K562 (cell line): ENCODE measurements around the gene GLMP. TPM values are rescaled to one million over a fixed set of nuclear protein-coding genes. Genes with fewer than 3 reads are reported as not detected.

Experiments used
- BDP1 ChIP-seq: IDR thresholded peaks from 3 replicates; pipeline ENCODE4 v1.6.1; 2011; ENCODE audit not compliant: insufficient read length, insufficient read depth
- CXXC5 ChIP-seq: fragments of 250-450 bp; sonication (Bioruptor Pico); IDR thresholded peaks from 2 replicates; pipeline ENCODE4 v1.8.0; 2022; ENCODE audit warnings: inconsistent platforms, mild to moderate bottlenecking, moderate library complexity
- DDX20 ChIP-seq: fragments of 450-650 bp; IDR thresholded peaks from 2 replicates; pipeline ENCODE4 v1.6.1; 2016; ENCODE audit warnings: missing genetic modification characterization, low read depth, mild to moderate bottlenecking, missing compliant biosample characterization, moderate library complexity
- E2F3 ChIP-seq: fragments of 250-450 bp; sonication (Bioruptor Pico); IDR thresholded peaks from 2 replicates; pipeline ENCODE4 v1.4.0; 2020; ENCODE audit warnings: mild to moderate bottlenecking
- ERF ChIP-seq: fragments of 450-650 bp; formaldehyde crosslinking; IDR thresholded peaks from 2 replicates; pipeline ENCODE4 v1.4.0; 2020; ENCODE audit warnings: mild to moderate bottlenecking, mixed read lengths
- ESRRA ChIP-seq: fragments of 450-650 bp; IDR thresholded peaks from 2 replicates; pipeline ENCODE4 v1.6.1; 2014; ENCODE audit warnings: low read depth, mild to moderate bottlenecking, moderate library complexity, borderline replicate concordance
- GABPB1 ChIP-seq: sonication (generic); formaldehyde crosslinking; IDR thresholded peaks from 2 replicates; pipeline ENCODE4 v1.8.0; 2022; ENCODE audit warnings: mild to moderate bottlenecking, missing genetic modification reagents
- GTF2F1 ChIP-seq: IDR thresholded peaks from 2 replicates; pipeline ENCODE4 v1.6.1; 2011; ENCODE audit warnings: low read depth, low read length, improper control_type of control experiment
- HCFC1 ChIP-seq: IDR thresholded peaks from 2 replicates; pipeline ENCODE4 v1.6.1; 2012; ENCODE audit warnings: low read depth, low read length, improper control_type of control experiment
- IFI16 ChIP-seq: fragments of 250-450 bp; sonication (Bioruptor Pico); IDR thresholded peaks from 2 replicates; pipeline ENCODE4 v2.1.2; 2022; ENCODE audit warnings: mild to moderate bottlenecking, inconsistent platforms
- KAT2B ChIP-seq: IDR thresholded peaks from one replicate; pipeline ENCODE4 v1.6.1; 2012; ENCODE audit warnings: low read depth, mild to moderate bottlenecking, control low read depth, inconsistent platforms, low read length, moderate library complexity
- MAFK ChIP-seq: IDR thresholded peaks from 2 replicates; pipeline ENCODE4 v1.6.1; 2011; ENCODE audit warnings: low read length, improper control_type of control experiment
- NBN ChIP-seq: fragments of 450-650 bp; IDR thresholded peaks from 2 replicates; pipeline ENCODE4 v1.6.1; 2016; ENCODE audit warnings: low read depth, mild to moderate bottlenecking
- PCBP2 ChIP-seq: fragments of 200-400 bp; formaldehyde crosslinking; IDR thresholded peaks from 2 replicates; pipeline ENCODE4 v1.6.1; 2018; ENCODE audit warnings: low read length, low read depth, mild to moderate bottlenecking, moderate library complexity; ENCODE audit not compliant: poor library complexity, severe bottlenecking
- SMARCA4 ChIP-seq: fragments of 450-650 bp; IDR thresholded peaks from 2 replicates; pipeline ENCODE4 v1.6.1; 2016
- STAT5B ChIP-seq: fragments of 250-450 bp; sonication (Bioruptor Pico); IDR thresholded peaks from 2 replicates; pipeline ENCODE4 v1.8.0; 2021; ENCODE audit warnings: mild to moderate bottlenecking, inconsistent platforms
- TAF9B ChIP-seq: fragments of 450-650 bp; IDR thresholded peaks from 2 replicates; pipeline ENCODE4 v1.6.1; 2018; ENCODE audit warnings: mild to moderate bottlenecking; ENCODE audit not compliant: partially characterized antibody
- TBP ChIP-seq: optimal IDR thresholded peaks from 2 replicates; pipeline ENCODE3; 2011; ENCODE audit warnings: low read depth, low read length, improper control_type of control experiment
- TCFL5 ChIP-seq: fragments of 250-450 bp; sonication (Bioruptor Pico); conservative IDR thresholded peaks from 2 replicates; pipeline ENCODE4 v1.6.1; 2021; ENCODE audit warnings: mild to moderate bottlenecking, moderate library complexity, matching md5 sums
- ZNF140 ChIP-seq: fragments of 250-450 bp; sonication (Bioruptor Pico); IDR thresholded peaks from 2 replicates; pipeline ENCODE4 v1.8.0; 2021; ENCODE audit warnings: moderate library complexity, mild to moderate bottlenecking, inconsistent platforms
- ZNF143 ChIP-seq: sonication (generic); formaldehyde crosslinking; IDR thresholded peaks from 2 replicates; pipeline ENCODE4 v1.9.0; 2022; ENCODE audit warnings: mild to moderate bottlenecking, missing genetic modification reagents
- ZNF263 ChIP-seq: sonication (generic); formaldehyde crosslinking; IDR thresholded peaks from 2 replicates; pipeline ENCODE4 v1.8.0; 2022; ENCODE audit warnings: mild to moderate bottlenecking, missing genetic modification reagents, borderline replicate concordance
- ZNF584 ChIP-seq: fragments of 200-800 bp; sonication (Bioruptor generic); IDR thresholded peaks from 2 replicates; pipeline ENCODE4 v1.6.1; 2016; ENCODE audit warnings: low read depth, mild to moderate bottlenecking, missing genetic modification characterization, missing compliant biosample characterization
- polyA plus RNA-seq, 8 experiments: library from polyadenylated mRNA; depleted of rRNA in 4 of 8; stranded (reverse) in 5 of 8; unstranded in 3 of 8; fragments of >200 nt; fragmentation: Nextera tagmentation in 2 of 8; fragmentation: Illumina TruSeq in 1 of 8; extraction: Ambion mirVana in 2 of 8; extraction: Trizol in 1 of 8; gene quantifications; 2 replicates each; pipeline versions ENCODE4 v1.2.1 to v1.2.3, GENCODE V29; 2011 to 2014; ENCODE audit warnings: inconsistent platforms in 1 of 8, missing spikeins in 1 of 8
- total RNA-seq, 7 experiments: library from RNA; depleted of rRNA in 6 of 7; stranded (reverse); fragments of >200 nt in 6 of 7; fragmentation: Illumina TruSeq in 2 of 7; extraction: Trizol in 2 of 7; gene quantifications; 2 replicates each; pipeline versions ENCODE4 v1.2.1 to v1.2.3, GENCODE V29; 2011 to 2021; ENCODE audit warnings: low replicate concordance in 1 of 7
- TF ChIP-seq, protein P1 (sequence below): sonication (generic); formaldehyde crosslinking; IDR thresholded peaks from 2 replicates; pipeline ENCODE4 v1.8.0; 2022; ENCODE audit warnings: mild to moderate bottlenecking, missing genetic modification reagents, borderline replicate concordance
- TF ChIP-seq, protein P2 (sequence below), 3 experiments: fragments of 200-800 bp in 1 of 3; sonication (Bioruptor generic) in 1 of 3; sonication (generic) in 1 of 3; formaldehyde crosslinking in 1 of 3; IDR thresholded peaks; 2 replicates each; pipeline versions ENCODE4 v1.6.1 to v1.8.0; 2016 to 2022; ENCODE audit warnings: mild to moderate bottlenecking in 2 of 3, missing compliant biosample characterization in 2 of 3, missing genetic modification characterization in 2 of 3, missing genetic modification reagents in 1 of 3
- TF ChIP-seq, protein P3 (sequence below): fragments of 450-650 bp; IDR thresholded peaks from 2 replicates; pipeline ENCODE4 v1.6.1; 2016

The GLMP gene
- total and polyA plus RNA-seq, 9 of the 15 experiments (the other 6 are each of a cell fraction or from before 2014, with no cell fraction given) = 8.3 to 28.2 (median 22.4) TPM

DNA sequence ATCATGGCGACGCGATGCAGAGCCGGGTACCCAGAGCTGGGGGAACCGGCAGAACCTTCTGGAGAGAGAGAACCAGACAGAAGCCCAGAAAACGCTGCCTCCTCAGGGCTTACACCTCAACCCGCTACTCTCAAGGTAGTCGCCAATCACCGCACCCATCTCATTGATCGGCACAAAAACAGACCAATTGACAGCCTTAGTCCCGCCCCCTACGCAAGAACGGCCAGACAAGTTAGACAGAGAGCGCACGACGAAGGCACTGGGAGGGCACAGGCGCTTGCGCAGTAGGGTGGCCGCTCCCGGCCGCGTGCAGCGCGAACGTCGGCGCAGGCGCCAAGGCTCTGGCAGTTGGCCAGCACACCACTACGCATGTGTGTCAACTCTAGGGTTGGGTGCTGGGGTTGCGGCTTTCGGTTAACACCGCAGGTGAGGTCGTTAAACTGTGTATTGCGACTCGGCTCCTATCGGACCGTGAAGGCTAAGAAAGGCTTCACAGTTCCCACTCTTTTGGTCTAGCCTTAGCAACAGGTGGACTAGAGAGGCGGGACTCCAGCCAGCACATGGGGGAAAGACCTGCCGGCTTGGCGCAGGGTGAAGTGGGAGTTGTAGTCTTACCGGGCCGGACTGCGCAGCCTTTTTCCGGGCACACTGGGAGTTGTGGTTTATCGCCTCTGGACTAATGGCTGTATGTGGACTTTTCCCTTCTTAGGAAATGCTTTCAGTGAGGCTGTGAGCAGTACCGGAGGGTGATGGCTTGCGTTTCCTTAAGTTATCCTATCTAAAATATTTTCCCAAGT is 42.9 kb upstream of the GLMP start, which contains the start of the genes CCT3 and TSACC (continued):
- peak; percentile 94 for TF ChIP-seq ZNF143 (CRISPR knock-in tag)
- TF ChIP-seq ZNF263 (CRISPR knock-in tag) = no peak
- TF ChIP-seq HCFC1 = peak; percentile 96
- no peak for TF ChIP-seq STAT5B (CRISPR knock-in tag)
- no peak; the same call in 1 of the 2 replicates for TF ChIP-seq TCFL5 (CRISPR knock-in tag)
- no peak for TF ChIP-seq KAT2B
- TF ChIP-seq GTF2F1 = no peak
- 0 out of 2 replicates have a peak, but pooled peaks have one; percentile 37 for TF ChIP-seq ZNF584 (CRISPR knock-in tag)
- TF ChIP-seq, protein P1, sequence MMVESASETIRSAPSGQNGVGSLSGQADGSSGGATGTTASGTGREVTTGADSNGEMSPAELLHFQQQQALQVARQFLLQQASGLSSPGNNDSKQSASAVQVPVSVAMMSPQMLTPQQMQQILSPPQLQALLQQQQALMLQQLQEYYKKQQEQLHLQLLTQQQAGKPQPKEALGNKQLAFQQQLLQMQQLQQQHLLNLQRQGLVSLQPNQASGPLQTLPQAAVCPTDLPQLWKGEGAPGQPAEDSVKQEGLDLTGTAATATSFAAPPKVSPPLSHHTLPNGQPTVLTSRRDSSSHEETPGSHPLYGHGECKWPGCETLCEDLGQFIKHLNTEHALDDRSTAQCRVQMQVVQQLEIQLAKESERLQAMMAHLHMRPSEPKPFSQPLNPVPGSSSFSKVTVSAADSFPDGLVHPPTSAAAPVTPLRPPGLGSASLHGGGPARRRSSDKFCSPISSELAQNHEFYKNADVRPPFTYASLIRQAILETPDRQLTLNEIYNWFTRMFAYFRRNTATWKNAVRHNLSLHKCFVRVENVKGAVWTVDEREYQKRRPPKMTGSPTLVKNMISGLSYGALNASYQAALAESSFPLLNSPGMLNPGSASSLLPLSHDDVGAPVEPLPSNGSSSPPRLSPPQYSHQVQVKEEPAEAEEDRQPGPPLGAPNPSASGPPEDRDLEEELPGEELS (CRISPR knock-in tag) = peak; percentile 71; the same call in 1 of the 2 replicates
- peak; percentile 98 for TF ChIP-seq CXXC5 (CRISPR knock-in tag)
- TF ChIP-seq, protein P2, sequence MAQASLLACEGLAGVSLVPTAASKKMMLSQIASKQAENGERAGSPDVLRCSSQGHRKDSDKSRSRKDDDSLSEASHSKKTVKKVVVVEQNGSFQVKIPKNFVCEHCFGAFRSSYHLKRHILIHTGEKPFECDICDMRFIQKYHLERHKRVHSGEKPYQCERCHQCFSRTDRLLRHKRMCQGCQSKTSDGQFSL (CRISPR knock-in tag; IDR thresholded peaks at IDR 0.05) = no peak
- TF ChIP-seq, protein P2 (tag; IDR thresholded peaks at IDR 0.05) = no peak
- TF ChIP-seq, protein P3, sequence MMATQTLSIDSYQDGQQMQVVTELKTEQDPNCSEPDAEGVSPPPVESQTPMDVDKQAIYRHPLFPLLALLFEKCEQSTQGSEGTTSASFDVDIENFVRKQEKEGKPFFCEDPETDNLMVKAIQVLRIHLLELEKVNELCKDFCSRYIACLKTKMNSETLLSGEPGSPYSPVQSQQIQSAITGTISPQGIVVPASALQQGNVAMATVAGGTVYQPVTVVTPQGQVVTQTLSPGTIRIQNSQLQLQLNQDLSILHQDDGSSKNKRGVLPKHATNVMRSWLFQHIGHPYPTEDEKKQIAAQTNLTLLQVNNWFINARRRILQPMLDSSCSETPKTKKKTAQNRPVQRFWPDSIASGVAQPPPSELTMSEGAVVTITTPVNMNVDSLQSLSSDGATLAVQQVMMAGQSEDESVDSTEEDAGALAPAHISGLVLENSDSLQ = peak; percentile 100
- peak; percentile 2; the same call in 1 of the 2 replicates for TF ChIP-seq MAFK
- no peak for TF ChIP-seq ZNF140 (CRISPR knock-in tag)
- TF ChIP-seq ESRRA = peak; percentile 36; the same call in 1 of the 2 replicates
- TF ChIP-seq E2F3 = 0 out of 2 replicates have a peak, but pooled peaks have one; percentile 30
- no peak for TF ChIP-seq ERF (CRISPR knock-in tag)
- TF ChIP-seq GABPB1 (CRISPR knock-in tag) = peak; percentile 72; the same call in 1 of the 2 replicates
- no peak for TF ChIP-seq PCBP2
- TF ChIP-seq TAF9B = peak; percentile 78
- TF ChIP-seq BDP1 = no peak
- TF ChIP-seq DDX20 (tag) = no peak
- no peak; the same call in 1 of the 2 replicates for TF ChIP-seq NBN
- no peak for TF ChIP-seq SMARCA4
- TF ChIP-seq TBP = peak; percentile 78
- TF ChIP-seq IFI16 = no peak
